ENCODE results near the gene ANKS3.
"Not testable (repeated sequence)": the region's sequence is repeated elsewhere in the genome, so short reads cannot be mapped to it uniquely, and the experiment has no call there.

Gene ANKS3

DNA sequence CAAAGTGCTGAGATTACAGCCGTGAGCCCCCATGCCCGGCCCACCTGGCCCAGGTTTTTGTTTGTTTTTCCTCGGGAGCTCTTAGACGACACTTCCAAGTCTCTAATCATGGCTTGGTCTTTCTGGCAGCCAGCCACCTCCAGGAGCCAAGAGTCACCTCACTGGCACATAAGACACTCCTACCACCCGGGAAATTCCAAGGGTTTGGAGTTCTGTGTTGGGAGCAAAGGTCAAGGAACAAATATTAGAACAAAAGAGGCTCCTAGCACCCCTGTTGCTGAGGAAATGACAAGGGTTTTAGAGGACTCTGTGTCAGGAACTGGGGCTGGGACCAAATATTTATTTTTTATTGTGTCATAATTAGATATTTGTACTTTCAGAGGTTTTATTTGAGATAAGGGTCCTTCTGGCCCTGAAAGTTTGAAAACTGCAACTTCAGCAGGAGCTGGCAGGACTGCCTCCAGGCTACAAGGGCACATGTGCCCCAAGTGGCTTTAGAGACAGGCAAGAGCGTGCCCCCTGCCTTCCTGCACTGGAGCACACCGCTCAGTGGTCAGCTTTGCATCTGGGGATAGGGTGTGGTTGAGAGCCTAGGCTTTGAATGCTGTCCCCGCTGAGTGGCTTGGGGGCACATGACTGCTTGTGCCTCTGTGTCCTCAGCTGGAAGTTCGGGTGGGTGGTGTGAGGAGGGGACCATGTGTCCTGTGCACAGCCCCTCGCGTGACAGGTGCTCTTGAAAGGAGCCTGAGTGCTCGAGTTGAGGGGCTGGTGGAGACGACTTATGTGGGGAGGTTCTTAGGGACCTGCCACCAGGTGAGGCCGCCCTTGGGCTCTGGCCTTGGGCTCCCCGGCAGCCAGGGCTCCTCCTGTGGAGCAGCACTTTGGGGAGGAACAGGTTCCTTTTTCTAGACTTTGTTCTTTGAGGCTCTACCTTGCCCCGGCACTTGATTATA is 79.8 kb downstream of the ANKS3 start:
- DNase-seq (ENCODE audit: low read depth): no peak
- no peak overlapping the region for H3K4me3 ChIP-seq (ENCODE audit: low read depth, low read length)
- TF ChIP-seq, protein P1, sequence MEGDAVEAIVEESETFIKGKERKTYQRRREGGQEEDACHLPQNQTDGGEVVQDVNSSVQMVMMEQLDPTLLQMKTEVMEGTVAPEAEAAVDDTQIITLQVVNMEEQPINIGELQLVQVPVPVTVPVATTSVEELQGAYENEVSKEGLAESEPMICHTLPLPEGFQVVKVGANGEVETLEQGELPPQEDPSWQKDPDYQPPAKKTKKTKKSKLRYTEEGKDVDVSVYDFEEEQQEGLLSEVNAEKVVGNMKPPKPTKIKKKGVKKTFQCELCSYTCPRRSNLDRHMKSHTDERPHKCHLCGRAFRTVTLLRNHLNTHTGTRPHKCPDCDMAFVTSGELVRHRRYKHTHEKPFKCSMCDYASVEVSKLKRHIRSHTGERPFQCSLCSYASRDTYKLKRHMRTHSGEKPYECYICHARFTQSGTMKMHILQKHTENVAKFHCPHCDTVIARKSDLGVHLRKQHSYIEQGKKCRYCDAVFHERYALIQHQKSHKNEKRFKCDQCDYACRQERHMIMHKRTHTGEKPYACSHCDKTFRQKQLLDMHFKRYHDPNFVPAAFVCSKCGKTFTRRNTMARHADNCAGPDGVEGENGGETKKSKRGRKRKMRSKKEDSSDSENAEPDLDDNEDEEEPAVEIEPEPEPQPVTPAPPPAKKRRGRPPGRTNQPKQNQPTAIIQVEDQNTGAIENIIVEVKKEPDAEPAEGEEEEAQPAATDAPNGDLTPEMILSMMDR (IDR thresholded peaks at IDR 0.05; ENCODE audit: insufficient read depth, low read depth, low read length, missing control alignments): no peak

DNA sequence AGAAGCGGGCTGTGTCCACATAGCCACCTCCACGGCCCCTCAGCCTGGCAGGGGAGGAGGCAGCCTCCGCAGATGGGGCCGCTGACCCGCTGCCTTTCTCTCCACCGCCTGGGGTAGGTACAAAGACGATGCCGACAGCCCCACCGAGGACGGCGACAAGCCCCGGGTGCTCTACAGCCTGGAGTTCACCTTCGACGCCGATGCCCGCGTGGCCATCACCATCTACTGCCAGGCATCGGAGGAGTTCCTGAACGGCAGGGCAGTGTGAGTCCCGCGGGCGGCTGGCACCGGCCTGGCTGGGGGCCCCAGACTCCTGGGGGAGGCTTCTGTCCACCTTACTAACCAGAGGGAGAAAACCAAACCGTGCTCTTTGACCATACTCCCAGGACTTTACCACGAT is 81.5 kb downstream of the ANKS3 start:
- H3K4me3 ChIP-seq (ENCODE audit: low read depth, low read length): no peak overlapping the region
- no peak for DNase-seq (ENCODE audit: low read depth)
- TF ChIP-seq, protein P1 (IDR thresholded peaks at IDR 0.05; ENCODE audit: insufficient read depth, low read depth, low read length, missing control alignments): no peak

DNA sequence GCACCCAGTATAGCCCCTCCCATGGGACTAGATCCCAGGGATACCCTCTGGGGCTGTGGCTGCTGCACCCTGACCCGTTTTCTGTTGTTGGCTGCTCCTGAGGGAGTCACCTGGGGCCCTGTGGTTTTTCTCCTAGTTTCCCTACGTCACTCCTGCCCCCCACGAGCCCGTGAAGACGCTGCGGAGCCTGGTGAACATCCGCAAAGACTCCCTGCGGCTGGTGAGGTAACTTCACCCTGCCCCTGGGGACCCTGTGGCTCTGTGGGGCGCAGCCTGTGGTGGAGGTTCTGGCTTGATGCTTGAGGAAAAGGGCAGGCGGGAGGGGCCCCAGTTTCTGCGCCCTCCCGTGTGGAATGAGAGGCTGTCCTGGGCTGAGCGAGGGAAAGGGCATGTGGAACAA is 82.2 kb downstream of the ANKS3 start:
- no peak for DNase-seq (ENCODE audit: low read depth)
- no peak overlapping the region for H3K4me3 ChIP-seq (ENCODE audit: low read depth, low read length)
- TF ChIP-seq, protein P1 (IDR thresholded peaks at IDR 0.05; ENCODE audit: insufficient read depth, low read depth, low read length, missing control alignments): no peak

DNA sequence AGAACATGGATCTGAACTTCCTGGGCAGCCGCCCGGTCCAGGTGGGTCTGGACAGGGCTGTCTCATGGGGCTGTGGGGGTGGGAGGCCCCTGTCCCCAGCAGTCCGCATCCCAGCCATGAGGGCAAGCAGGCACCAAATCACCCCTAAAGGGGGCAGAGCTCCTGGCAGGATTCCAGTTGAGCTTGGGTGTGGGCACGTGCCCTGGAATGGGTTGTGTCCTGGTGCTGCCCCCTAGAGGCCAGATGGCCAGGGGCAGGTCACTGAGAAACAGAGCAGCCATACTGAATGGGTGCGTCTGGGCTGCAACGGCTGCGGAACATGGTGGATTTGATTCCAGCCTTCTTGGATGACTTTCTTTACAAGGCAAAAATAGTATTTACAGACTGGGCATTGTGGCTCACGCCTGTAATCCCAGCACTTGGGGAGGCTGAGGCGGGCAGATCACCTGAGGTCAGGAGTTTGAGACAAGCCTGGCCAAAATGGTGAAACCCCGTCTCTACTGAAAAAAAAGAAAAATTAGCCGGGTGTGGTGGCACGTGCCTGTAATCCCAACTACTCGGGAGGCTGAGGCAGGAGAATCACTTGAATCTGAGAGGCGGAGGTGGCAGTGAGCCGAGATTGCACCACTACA is 83.5 kb downstream of the ANKS3 start:
- TF ChIP-seq, protein P1 (IDR thresholded peaks at IDR 0.05; ENCODE audit: insufficient read depth, low read depth, low read length, missing control alignments): peak; percentile 84
- not testable (repeated sequence) for H3K4me3 ChIP-seq (ENCODE audit: low read depth, low read length)
- peak; percentile 74 for DNase-seq (ENCODE audit: low read depth)

DNA sequence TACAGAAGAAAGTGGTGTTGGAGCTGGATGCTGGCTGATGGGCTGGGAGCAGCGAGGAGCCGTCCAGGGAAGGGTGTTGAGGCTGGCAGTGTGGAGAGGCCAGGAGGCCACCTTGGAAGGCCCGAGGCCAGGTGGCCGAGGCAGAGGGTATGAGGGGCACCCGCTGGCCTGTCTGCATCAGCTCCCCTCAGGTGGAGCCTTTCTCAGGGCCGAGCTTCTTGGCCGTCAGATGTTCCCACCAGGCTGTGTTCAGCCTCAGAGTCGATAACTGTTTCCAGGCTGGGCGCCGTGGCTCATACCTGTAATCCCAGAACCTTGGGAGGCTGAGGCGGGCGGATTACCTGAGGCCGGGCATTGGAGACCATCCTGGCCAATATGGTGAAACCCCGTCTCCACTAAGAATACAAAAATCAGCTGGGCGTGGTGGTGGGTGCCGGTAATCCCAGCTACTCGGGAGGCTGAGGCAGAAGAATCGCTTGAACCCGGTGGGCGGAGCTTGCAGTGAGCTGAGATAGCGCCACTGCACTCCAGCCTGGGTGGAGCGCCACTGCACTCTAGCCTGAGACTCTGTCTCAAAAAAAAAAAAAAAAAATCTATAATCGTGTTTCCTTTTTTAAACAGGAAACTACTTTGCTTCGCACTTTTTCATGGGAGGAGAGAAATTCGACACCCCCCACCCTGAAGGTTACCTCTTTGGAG is 84.2 kb downstream of the ANKS3 start:
- H3K4me3 ChIP-seq (ENCODE audit: low read depth, low read length): no peak overlapping the region
- TF ChIP-seq, protein P1 (IDR thresholded peaks at IDR 0.05; ENCODE audit: insufficient read depth, low read depth, low read length, missing control alignments): no peak
- no peak for DNase-seq (ENCODE audit: low read depth)

DNA sequence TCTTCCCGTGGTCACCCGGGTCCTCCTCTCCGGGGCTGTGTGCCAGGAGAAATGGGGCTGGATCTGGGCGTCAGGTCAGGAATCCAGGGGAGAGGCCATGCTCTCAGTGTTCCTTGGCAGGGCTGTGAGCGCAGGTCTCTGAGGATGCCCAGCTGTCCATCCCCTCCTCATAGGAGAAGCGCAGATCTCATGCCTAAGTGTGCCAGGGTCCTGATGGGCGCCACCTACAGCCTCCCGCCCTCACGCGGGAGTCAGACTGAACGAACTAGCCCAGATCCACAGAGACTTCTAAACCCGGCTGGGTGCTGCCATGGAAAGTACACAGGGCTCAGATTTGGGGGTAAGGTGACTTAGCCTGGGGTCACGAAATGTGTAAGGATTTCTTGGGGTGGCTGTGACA is 85.2 kb downstream of the ANKS3 start:
- TF ChIP-seq, protein P1 (IDR thresholded peaks at IDR 0.05; ENCODE audit: insufficient read depth, low read depth, low read length, missing control alignments): no peak
- no peak for DNase-seq (ENCODE audit: low read depth)
- H3K4me3 ChIP-seq (ENCODE audit: low read depth, low read length): no peak overlapping the region
